Measurements from ENCODE around the gene TMSB4X.

Gene TMSB4X

DNA sequence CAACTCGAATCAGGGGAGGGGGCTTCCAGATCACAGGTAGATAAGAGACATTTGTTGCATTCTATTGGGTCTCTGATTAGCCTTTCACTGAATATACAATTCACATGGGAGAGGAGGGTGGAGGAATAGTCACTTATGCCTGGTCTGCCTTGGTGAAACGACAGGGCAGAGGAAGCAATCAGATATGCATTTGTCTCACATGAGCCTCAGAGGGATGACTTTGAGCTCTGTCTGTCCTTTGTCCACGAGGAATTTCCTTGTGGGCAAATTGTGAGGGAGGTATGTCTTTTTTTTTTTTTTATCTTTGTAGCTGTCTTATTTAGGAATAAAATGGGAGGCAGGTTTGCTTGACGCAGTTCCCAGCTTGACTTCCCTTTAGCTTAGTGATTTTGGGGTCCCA, 28.5 kb upstream of the TMSB4X start:
- H3K27ac ChIP-seq (ENCODE audit: low read depth, low read length), result no peak overlapping the region
- H3K36me3 ChIP-seq (ENCODE audit: control insufficient read depth in 1 of 2, insufficient read depth in 2 of 2, low read length in 2 of 2), result no peaks in the 10 kb centered on the region
- no peaks in the 10 kb centered on the region for H3K27me3 ChIP-seq (ENCODE audit: control insufficient read depth in 1 of 2, insufficient read depth in 2 of 2, low read length in 2 of 2)
- no peaks in the 10 kb centered on the region for H3K9me3 ChIP-seq (ENCODE audit: control insufficient read depth in 1 of 2, low read length in 2 of 2)
- H3K4me3 ChIP-seq (ENCODE audit: low read depth in 1 of 2, low read length in 2 of 2), result no peak overlapping the region
- H3K4me1 ChIP-seq (ENCODE audit: control insufficient read depth in 1 of 2, insufficient read depth in 2 of 2, low read length in 2 of 2), result peaks cover 24% of the 10 kb centered on the region in 2 donors
- H3K9ac ChIP-seq (ENCODE audit: low read depth in 1 of 2, low read length in 2 of 2), result no peak overlapping the region

DNA sequence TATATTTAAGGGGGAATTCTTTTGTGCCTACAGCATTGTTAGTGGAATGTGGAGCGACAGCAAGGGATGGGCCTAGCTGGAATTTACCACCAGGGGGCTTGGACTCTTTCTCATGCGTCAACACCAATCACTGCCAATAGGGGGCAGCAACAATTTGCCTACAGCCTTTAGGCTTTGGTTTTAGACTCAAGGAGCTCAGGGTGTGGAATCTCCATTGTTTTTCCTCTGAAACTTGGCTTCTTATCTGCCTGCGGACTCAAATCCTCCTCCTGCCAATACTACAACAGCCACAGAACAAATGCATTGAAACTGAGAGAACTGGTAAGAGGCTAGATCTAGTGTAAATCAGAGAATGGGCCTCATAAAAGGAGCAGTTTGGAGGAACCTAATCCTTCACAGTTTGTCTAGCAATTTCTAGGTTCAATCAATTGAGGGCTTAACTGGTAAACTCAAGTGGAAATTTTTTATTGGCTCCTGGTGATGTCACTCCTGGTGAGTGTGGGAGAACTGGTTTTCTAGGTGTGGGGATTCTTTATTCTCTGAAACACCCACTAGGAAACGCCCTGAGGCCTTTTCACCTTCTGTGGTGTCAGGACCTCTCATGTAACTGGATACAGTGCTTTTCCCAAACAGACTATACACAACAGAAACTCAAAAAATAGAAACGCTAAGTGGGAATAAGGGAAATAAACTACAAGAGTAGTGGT, 27.9 kb upstream of the TMSB4X start:
- H3K9ac ChIP-seq (ENCODE audit: low read depth in 1 of 2, low read length in 2 of 2), result peak overlapping the region; percentile 11 to 32
- H3K27me3 ChIP-seq (ENCODE audit: control insufficient read depth in 1 of 2, insufficient read depth in 2 of 2, low read length in 2 of 2), result no peaks in the 10 kb centered on the region
- no peaks in the 10 kb centered on the region for H3K36me3 ChIP-seq (ENCODE audit: control insufficient read depth in 1 of 2, insufficient read depth in 2 of 2, low read length in 2 of 2)
- no peak overlapping the region for H3K27ac ChIP-seq (ENCODE audit: low read depth, low read length)
- H3K9me3 ChIP-seq (ENCODE audit: control insufficient read depth in 1 of 2, low read length in 2 of 2), result no peaks in the 10 kb centered on the region
- no peak overlapping the region for H3K4me3 ChIP-seq (ENCODE audit: low read depth in 1 of 2, low read length in 2 of 2)
- H3K4me1 ChIP-seq (ENCODE audit: control insufficient read depth in 1 of 2, insufficient read depth in 2 of 2, low read length in 2 of 2), result peaks cover 24% of the 10 kb centered on the region in 2 donors

GRCh38 chrX:12947545-12948235, 27.2 kb upstream of the TMSB4X start:
- Histone ChIP-seq H3K4me3 (ENCODE audit: low read depth in 1 of 2, low read length in 2 of 2) (no peak overlapping the region), H3K9ac (ENCODE audit: low read depth in 1 of 2, low read length in 2 of 2) (peak overlapping the region in 1 of 2 donors; percentile 11), H3K27ac (ENCODE audit: low read depth, low read length) (no peak overlapping the region), H3K36me3 (ENCODE audit: control insufficient read depth in 1 of 2, insufficient read depth in 2 of 2, low read length in 2 of 2) (no peaks in the 10 kb centered on the region), H3K27me3 (ENCODE audit: control insufficient read depth in 1 of 2, insufficient read depth in 2 of 2, low read length in 2 of 2) (no peaks in the 10 kb centered on the region), H3K9me3 (ENCODE audit: control insufficient read depth in 1 of 2, low read length in 2 of 2) (no peaks in the 10 kb centered on the region), H3K4me1 (ENCODE audit: control insufficient read depth in 1 of 2, insufficient read depth in 2 of 2, low read length in 2 of 2) (peaks cover 24% of the 10 kb centered on the region in 2 donors)

DNA sequence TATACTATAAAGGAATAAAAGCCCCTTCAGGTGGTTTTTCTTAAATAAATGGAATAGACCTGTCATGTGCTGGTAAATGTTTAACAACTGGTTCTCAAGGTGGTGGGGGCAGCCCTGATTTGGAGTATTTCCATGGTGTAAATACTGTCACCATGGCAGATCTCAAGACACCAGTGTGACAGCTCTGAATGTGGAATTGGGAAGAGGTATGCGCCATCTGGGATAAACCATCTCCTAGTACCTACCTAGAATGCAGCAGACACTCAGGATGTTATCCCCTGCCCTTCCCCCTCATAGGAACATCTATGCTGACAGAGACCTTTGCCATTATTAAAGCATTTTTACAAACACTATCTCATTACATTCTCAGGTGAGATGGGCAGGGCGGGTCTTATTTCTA, 26.4 kb upstream of the TMSB4X start:
- Histone ChIP-seq H3K9me3 (ENCODE audit: control insufficient read depth in 1 of 2, low read length in 2 of 2) (no peaks in the 10 kb centered on the region), H3K36me3 (ENCODE audit: control insufficient read depth in 1 of 2, insufficient read depth in 2 of 2, low read length in 2 of 2) (no peaks in the 10 kb centered on the region), H3K27ac (ENCODE audit: low read depth, low read length) (no peak overlapping the region), H3K4me3 (ENCODE audit: low read depth in 1 of 2, low read length in 2 of 2) (no peak overlapping the region), H3K9ac (ENCODE audit: low read depth in 1 of 2, low read length in 2 of 2) (no peak overlapping the region), H3K4me1 (ENCODE audit: control insufficient read depth in 1 of 2, insufficient read depth in 2 of 2, low read length in 2 of 2) (peaks cover 24% of the 10 kb centered on the region in 2 donors), H3K27me3 (ENCODE audit: control insufficient read depth in 1 of 2, insufficient read depth in 2 of 2, low read length in 2 of 2) (no peaks in the 10 kb centered on the region)

DNA sequence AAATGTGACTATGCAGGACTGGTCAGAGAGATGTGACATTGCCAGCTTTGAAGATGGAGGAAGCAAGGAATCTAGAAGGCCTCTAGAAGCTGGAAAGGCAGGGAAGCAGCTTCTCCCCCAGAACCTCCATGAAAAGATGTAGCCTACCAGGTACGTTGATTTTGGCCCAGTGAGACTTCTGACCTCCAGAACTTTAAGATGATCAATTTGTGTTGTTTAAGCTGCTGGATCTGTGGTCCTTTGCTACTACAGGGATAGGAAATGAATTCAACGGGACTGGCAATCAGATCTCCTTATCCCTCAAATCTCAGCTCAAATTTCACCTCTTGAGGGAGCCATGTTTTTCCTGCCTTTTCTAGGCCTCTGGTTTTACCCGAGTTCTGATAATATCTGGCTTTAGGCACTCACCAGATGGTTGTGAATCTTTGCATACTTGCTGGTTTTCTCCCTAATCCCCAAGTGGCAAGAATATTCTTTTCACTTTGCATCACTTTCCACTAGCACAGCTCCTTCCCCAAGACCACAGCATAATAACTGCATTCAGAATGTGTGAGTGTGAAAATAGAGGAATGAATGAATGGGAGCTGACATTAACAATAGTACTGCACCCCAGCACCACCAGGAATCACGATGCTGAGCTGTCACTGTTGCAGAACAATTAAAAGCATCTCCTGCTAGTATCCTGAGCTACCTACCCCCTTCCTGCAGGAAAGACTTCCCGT, 25.5 kb upstream of the TMSB4X start:
- peaks cover 24% of the 10 kb centered on the region in 2 donors for H3K4me1 ChIP-seq (ENCODE audit: control insufficient read depth in 1 of 2, insufficient read depth in 2 of 2, low read length in 2 of 2)
- H3K4me3 ChIP-seq (ENCODE audit: low read depth in 1 of 2, low read length in 2 of 2), result no peak overlapping the region
- H3K27ac ChIP-seq (ENCODE audit: low read depth, low read length), result no peak overlapping the region
- H3K36me3 ChIP-seq (ENCODE audit: control insufficient read depth in 1 of 2, insufficient read depth in 2 of 2, low read length in 2 of 2), result no peaks in the 10 kb centered on the region
- peak overlapping the region; percentile 37 to 51 for H3K9ac ChIP-seq (ENCODE audit: low read depth in 1 of 2, low read length in 2 of 2)
- no peaks in the 10 kb centered on the region for H3K9me3 ChIP-seq (ENCODE audit: control insufficient read depth in 1 of 2, low read length in 2 of 2)
- no peaks in the 10 kb centered on the region for H3K27me3 ChIP-seq (ENCODE audit: control insufficient read depth in 1 of 2, insufficient read depth in 2 of 2, low read length in 2 of 2)

GRCh38 chrX:12949927-12950656, 24.8 kb upstream of the TMSB4X start:
- Histone ChIP-seq H3K27ac (ENCODE audit: low read depth, low read length) (peak overlapping the region; percentile 63), H3K9me3 (ENCODE audit: control insufficient read depth in 1 of 2, low read length in 2 of 2) (no peaks in the 10 kb centered on the region), H3K36me3 (ENCODE audit: control insufficient read depth in 1 of 2, insufficient read depth in 2 of 2, low read length in 2 of 2) (no peaks in the 10 kb centered on the region), H3K4me1 (ENCODE audit: control insufficient read depth in 1 of 2, insufficient read depth in 2 of 2, low read length in 2 of 2) (peaks cover 24 to 27% of the 10 kb centered on the region in 2 donors), H3K9ac (ENCODE audit: low read depth in 1 of 2, low read length in 2 of 2) (peak overlapping the region; percentile 37 to 51), H3K4me3 (ENCODE audit: low read depth in 1 of 2, low read length in 2 of 2) (peak overlapping the region in 1 of 2 donors; percentile 21), H3K27me3 (ENCODE audit: control insufficient read depth in 1 of 2, insufficient read depth in 2 of 2, low read length in 2 of 2) (no peaks in the 10 kb centered on the region)

DNA sequence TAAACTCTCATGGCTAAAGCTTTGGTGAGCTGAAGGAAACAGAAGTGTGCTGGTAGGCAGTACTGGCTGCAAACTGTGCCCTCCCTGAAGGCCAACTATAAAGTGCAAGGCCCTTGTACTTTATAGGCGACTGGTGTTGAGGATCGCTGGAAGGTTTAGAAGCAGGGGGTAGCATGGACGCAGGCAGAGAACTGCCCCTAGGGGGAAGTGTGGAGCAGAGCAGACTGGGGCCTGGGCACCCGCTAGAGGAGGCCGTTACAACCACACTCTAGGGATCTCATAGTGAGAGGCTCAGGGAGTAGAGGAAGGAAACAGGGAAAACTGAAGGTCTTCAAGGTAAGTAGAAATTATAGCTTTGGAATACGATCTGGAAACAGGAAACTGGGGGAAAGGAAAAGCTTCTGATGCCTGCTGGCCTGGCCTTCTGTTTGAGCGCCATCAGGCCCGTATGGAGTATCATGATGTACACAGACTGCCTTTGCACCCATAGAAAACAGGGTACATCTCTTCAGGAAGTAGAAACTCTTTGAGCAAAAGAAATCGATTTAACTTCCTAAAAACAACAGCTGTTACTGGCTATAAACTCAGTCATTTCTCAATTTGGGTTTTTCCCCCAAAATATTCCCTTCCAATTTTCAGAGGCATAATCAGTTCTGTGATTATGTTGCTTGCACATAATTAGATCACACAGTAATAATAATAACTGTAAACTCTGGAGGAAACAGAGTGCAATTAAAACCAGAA, 23.9 kb upstream of the TMSB4X start:
- no peaks in the 10 kb centered on the region for H3K36me3 ChIP-seq (ENCODE audit: control insufficient read depth in 1 of 2, insufficient read depth in 2 of 2, low read length in 2 of 2)
- H3K9me3 ChIP-seq (ENCODE audit: control insufficient read depth in 1 of 2, low read length in 2 of 2), result no peaks in the 10 kb centered on the region
- no peaks in the 10 kb centered on the region for H3K27me3 ChIP-seq (ENCODE audit: control insufficient read depth in 1 of 2, insufficient read depth in 2 of 2, low read length in 2 of 2)
- peaks cover 24 to 31% of the 10 kb centered on the region in 2 donors for H3K4me1 ChIP-seq (ENCODE audit: control insufficient read depth in 1 of 2, insufficient read depth in 2 of 2, low read length in 2 of 2)
- H3K9ac ChIP-seq (ENCODE audit: low read depth in 1 of 2, low read length in 2 of 2), result peak overlapping the region in 1 of 2 donors; percentile 35
- peak overlapping the region in 1 of 2 donors; percentile 21 for H3K4me3 ChIP-seq (ENCODE audit: low read depth in 1 of 2, low read length in 2 of 2)
- H3K27ac ChIP-seq (ENCODE audit: low read depth, low read length), result peak overlapping the region; percentile 63

DNA sequence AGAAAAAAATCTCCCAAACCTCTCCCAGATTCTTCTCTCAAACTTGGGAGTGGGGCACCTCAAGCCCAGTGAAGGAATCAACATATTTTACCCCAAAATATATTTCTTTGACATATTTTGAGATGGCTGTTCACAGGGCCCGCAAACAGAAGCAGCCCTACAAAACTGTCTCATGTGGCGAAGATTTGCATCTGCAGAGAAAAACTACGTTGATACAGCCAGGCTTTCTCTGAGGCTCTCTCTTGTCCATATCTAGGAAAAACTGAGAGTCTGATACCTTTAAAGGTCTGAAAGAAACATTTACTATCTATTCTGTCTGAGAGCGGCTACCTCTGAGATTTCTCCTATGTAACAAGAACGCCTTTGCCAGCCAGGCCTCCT, 23.3 kb upstream of the TMSB4X start:
- H3K9ac ChIP-seq (ENCODE audit: low read depth in 1 of 2, low read length in 2 of 2), result peak overlapping the region in 1 of 2 donors; percentile 29
- no peak overlapping the region for H3K27ac ChIP-seq (ENCODE audit: low read depth, low read length)
- no peak overlapping the region for H3K4me3 ChIP-seq (ENCODE audit: low read depth in 1 of 2, low read length in 2 of 2)
- no peaks in the 10 kb centered on the region for H3K36me3 ChIP-seq (ENCODE audit: control insufficient read depth in 1 of 2, insufficient read depth in 2 of 2, low read length in 2 of 2)
- H3K4me1 ChIP-seq (ENCODE audit: control insufficient read depth in 1 of 2, insufficient read depth in 2 of 2, low read length in 2 of 2), result peaks cover 24 to 36% of the 10 kb centered on the region in 2 donors
- no peaks in the 10 kb centered on the region for H3K9me3 ChIP-seq (ENCODE audit: control insufficient read depth in 1 of 2, low read length in 2 of 2)
- no peaks in the 10 kb centered on the region for H3K27me3 ChIP-seq (ENCODE audit: control insufficient read depth in 1 of 2, insufficient read depth in 2 of 2, low read length in 2 of 2)

- Histone ChIP-seq H3K9me3 (ENCODE audit: control insufficient read depth in 1 of 2, low read length in 2 of 2) (no peaks in the 10 kb centered on the region), H3K4me3 (ENCODE audit: low read depth in 1 of 2, low read length in 2 of 2) (no peak overlapping the region), H3K27ac (ENCODE audit: low read depth, low read length) (no peak overlapping the region), H3K9ac (ENCODE audit: low read depth in 1 of 2, low read length in 2 of 2) (no peak overlapping the region), H3K27me3 (ENCODE audit: control insufficient read depth in 1 of 2, insufficient read depth in 2 of 2, low read length in 2 of 2) (no peaks in the 10 kb centered on the region), H3K4me1 (ENCODE audit: control insufficient read depth in 1 of 2, insufficient read depth in 2 of 2, low read length in 2 of 2) (peaks cover 11 to 26% of the 10 kb centered on the region in 2 donors), H3K36me3 (ENCODE audit: control insufficient read depth in 1 of 2, insufficient read depth in 2 of 2, low read length in 2 of 2) (no peaks in the 10 kb centered on the region)
Measured at GRCh38 chrX:12953420-12953819, 21.5 kb upstream of the TMSB4X start.

All from duodenal mucosa (tissue), 2 donors.